Adrenal gland (tissue), 12 donors: ENCODE data around the gene LRRTM4. TPM values are rescaled to one million over a fixed set of nuclear protein-coding genes. Genes with fewer than 3 reads are reported as not detected.

Experiments
- DNase-seq, 7 donors: peaks; one replicate each; pipeline ENCODE4 v3.0.0-alpha.2; 2019 to 2020
- H3K27ac ChIP-seq, 5 donors: fragments of 200-600 bp; sonication (generic) in 4 of 5; 1 replicate in 3 of 5; 2 replicates in 2 of 5; pipeline versions ENCODE4 v1.5.1 to v1.8.0; 2016 to 2020; ENCODE audit warnings: mild to moderate bottlenecking in 1 of 5
- H3K27me3 ChIP-seq: fragments of 200-600 bp; 2 replicates; pipeline ENCODE4 v1.8.0; 2021
- H3K36me3 ChIP-seq, 2 donors: fragments of 200-600 bp; replicated peaks in 1 of 2; 1 replicate in 1 of 2; 2 replicates in 1 of 2; pipeline versions ENCODE4 v1.5.1 to v1.8.0; 2018 to 2022
- H3K4me1 ChIP-seq, 2 donors: fragments of 200-600 bp; replicated peaks in 1 of 2; 1 replicate in 1 of 2; 2 replicates in 1 of 2; pipeline versions ENCODE4 v1.5.1 to v1.8.0; 2018 to 2021
- H3K4me3 ChIP-seq, 4 donors: fragments of 200-600 bp; sonication (generic) in 3 of 4; one replicate each; pipeline ENCODE4 v1.5.1; 2016 to 2018
- H3K9me3 ChIP-seq, 3 donors: fragments of 200-600 bp; sonication (generic) in 1 of 3; replicated peaks in 1 of 3; 1 replicate in 2 of 3; 2 replicates in 1 of 3; pipeline versions ENCODE4 v1.5.1 to v1.8.0; 2016 to 2021
- CTCF ChIP-seq, 6 experiments: fragments of 450-650 bp in 4 of 6; fragments of 200-600 bp in 2 of 6; sonication (generic) in 1 of 6; IDR thresholded peaks; 1 replicate in 5 of 6; 2 replicates in 1 of 6; pipeline versions ENCODE4 v1.5.1 to v1.8.0; 2016 to 2021; ENCODE audit warnings: antibody characterized with exemption in 6 of 6, mild to moderate bottlenecking in 2 of 6, moderate library complexity in 1 of 6
- POLR2A ChIP-seq, 2 donors: fragments of 450-650 bp; IDR thresholded peaks; one replicate each; pipeline ENCODE4 v1.6.1; 2017; ENCODE audit warnings: antibody characterized with exemption in 2 of 2, mild to moderate bottlenecking in 2 of 2, moderate library complexity in 1 of 2
- WGBS, 4 donors: extraction: QIAGEN DNeasy Blood & Tissue Kit in 2 of 4; methylation state at CpG; one replicate each; pipeline versions ENCODE4 v1.1.5 to v1.1.7; 2013 to 2017; 5-methylcytosine and 5-hydroxymethylcytosine counted together
- intact Hi-C, 2 donors: fragments of 100-400 bp; cut with DNase I; formaldehyde crosslinking; loops; one replicate each; pipeline versions ENCODE4 v1.14.1 to v1.15.0; 2022 to 2023
- polyA plus RNA-seq, 3 donors: library from polyadenylated mRNA; stranded (reverse); fragments of 200-250 nt in 2 of 3; fragments of 350-450 nt in 1 of 3; fragmentation: Illumina TruSeq in 1 of 3; extraction: RNeasy Lipid Tissue Mini Kit (QIAGEN cat#74804) in 1 of 3; gene quantifications; one replicate each; pipeline ENCODE4 v1.2.3, GENCODE V29; 2013 to 2014
- total RNA-seq, 9 donors: library from RNA; depleted of rRNA in 4 of 9; stranded (reverse); fragments of >200 nt in 4 of 9; fragments of 120-200 nt in 1 of 9; fragmentation: NEBNext Ultra II Directional in 1 of 9; extraction: Animal tissue kit (Norgen Biotek cat#: 25700) in 1 of 9; gene quantifications; one replicate each; pipeline versions ENCODE4 v1.1.0 to v1.2.4, GENCODE V29; 2013 to 2023
- donor health status: healthy with polysubstance abuse.
- donor health status: Bipolar disorder and iron deficiency.
- donor health status: DM: yes; HTN: yes; CAD: no.
- donor health status: DM: no; HTN: no; CAD: no.
- donor health status: DM: no; HTN: no; CAD: no.
- donor health status: DM: yes; HTN: yes; CAD: no.

LRRTM4 gene
- total and polyA plus RNA-seq, 12 donors: 0.07 to 0.67 (median 0.43) TPM; not detected in 4

- 20 to 31% (median 25%) methylated on average over 7 of the region's 7 CpGs for WGBS, 4 donors
These were observed 656 bp downstream of the LRRTM4 start for GRCh38 chr2:77521548-77521891.

GRCh38 chr2:77520641-77521547 is 1.3 kb downstream of the LRRTM4 start:
- Histone ChIP-seq H3K36me3 (no peaks in the 10 kb centered on the region), H3K27me3 (peaks cover 3% of the 10 kb centered on the region), H3K4me1 (no peaks in the 10 kb centered on the region), H3K9me3 (no peaks in the 10 kb centered on the region), H3K4me3 (no peak overlapping the region), H3K27ac (no peak overlapping the region)
- intact Hi-C loops: no loop called here
- no peak for DNase-seq
- TF ChIP-seq CTCF (IDR thresholded peaks at IDR 0.05) (no peak), POLR2A (IDR thresholded peaks at IDR 0.05) (no peak)
- 11 to 16% (median 15%) methylated on average over 9 of the region's 9 CpGs for WGBS, 4 donors

More at GRCh38 chr2:77521548-77521891, 656 bp downstream of the LRRTM4 start:
- Histone ChIP-seq H3K36me3 (no peaks in the 10 kb centered on the region), H3K27me3 (peaks cover 3% of the 10 kb centered on the region), H3K27ac (no peak overlapping the region), H3K4me1 (no peaks in the 10 kb centered on the region), H3K9me3 (no peaks in the 10 kb centered on the region), H3K4me3 (no peak overlapping the region)
- no peak for TF ChIP-seq POLR2A (IDR thresholded peaks at IDR 0.05)
- no peak for TF ChIP-seq CTCF (IDR thresholded peaks at IDR 0.05)
- intact Hi-C loops: no loop called here
- no peak for DNase-seq

GRCh38 chr2:77519888-77520506 is 2.2 kb downstream of the LRRTM4 start:
- 56 to 66% (median 59%) methylated on average over 7 of the region's 7 CpGs for WGBS, 4 donors
- peaks cover 3% of the 10 kb centered on the region for H3K27me3 ChIP-seq
- no peaks in the 10 kb centered on the region for H3K9me3 ChIP-seq
- no peak overlapping the region for H3K4me3 ChIP-seq
- H3K27ac ChIP-seq: no peak overlapping the region
- intact Hi-C loops: no loop called here
- TF ChIP-seq POLR2A (IDR thresholded peaks at IDR 0.05): no peak
- TF ChIP-seq CTCF (IDR thresholded peaks at IDR 0.05): no peak
- no peaks in the 10 kb centered on the region for H3K4me1 ChIP-seq
- H3K36me3 ChIP-seq: no peaks in the 10 kb centered on the region
- no peak for DNase-seq

GRCh38 chr2:77519164-77519887 is 2.9 kb downstream of the LRRTM4 start:
- WGBS, 4 donors: 79 to 86% (median 80%) methylated on average over 14 of the region's 14 CpGs
- Histone ChIP-seq H3K36me3 (no peaks in the 10 kb centered on the region), H3K4me3 (no peak overlapping the region), H3K27ac (no peak overlapping the region), H3K27me3 (peaks cover 3% of the 10 kb centered on the region), H3K9me3 (no peaks in the 10 kb centered on the region), H3K4me1 (no peaks in the 10 kb centered on the region)
- TF ChIP-seq CTCF (IDR thresholded peaks at IDR 0.05): no peak
- TF ChIP-seq POLR2A (IDR thresholded peaks at IDR 0.05): no peak
- DNase-seq: no peak
- intact Hi-C loops: no loop called here
